BJ (cell line): ENCODE measurements around the gene RGS11. TPM values are rescaled to one million over a fixed set of nuclear protein-coding genes. Genes with fewer than 3 reads are reported as not detected.

Experiments
- CTCF ChIA-PET: fragments of 350-600 bp; formaldehyde crosslinking; extraction: SDS; loops from one replicate; lab custom pipeline; 2021; ENCODE audit warnings: antibody characterized with exemption, inconsistent platforms; lab: Yijun Ruan, JAX
- POLR2A ChIA-PET: fragments of 300-600 bp; sonication (Branson Sonifier 250); formaldehyde crosslinking; extraction: SDS; loops from one replicate; lab custom pipeline; 2021; ENCODE audit warnings: antibody characterized with exemption; lab: Charles Lee
- DNase-seq: peaks from one replicate; pipeline ENCODE4 v3.0.0-alpha.2; 2011; ENCODE audit warnings: low read depth
- H3K27me3 ChIP-seq: 2 replicates; pipeline ENCODE4 v1.6.0; 2011; ENCODE audit warnings: low read length; ENCODE audit not compliant: control insufficient read depth, insufficient read depth
- H3K36me3 ChIP-seq: 2 replicates; pipeline ENCODE4 v1.5.1; 2011; ENCODE audit warnings: low read length; ENCODE audit not compliant: control insufficient read depth, insufficient read depth
- H3K4me3 ChIP-seq: 2 replicates; pipeline ENCODE4 v1.5.1; 2011; ENCODE audit warnings: low read depth, mild to moderate bottlenecking, control low read depth, low read length
- polyA plus RNA-seq: library from polyadenylated mRNA; depleted of rRNA; stranded (reverse); fragments of >200 nt; gene quantifications from 2 replicates; pipeline ENCODE4 v1.2.3, GENCODE V29; 2011
- TF ChIP-seq, protein P1 (sequence below): IDR thresholded peaks from 2 replicates; pipeline ENCODE4 v1.5.1; 2011; ENCODE audit warnings: low read depth, mild to moderate bottlenecking, control low read depth, inconsistent platforms, low read length, moderate library complexity; ENCODE audit not compliant: insufficient read depth

The RGS11 gene
- polyA plus RNA-seq, 1 experiment: 2.2 TPM

DNA sequence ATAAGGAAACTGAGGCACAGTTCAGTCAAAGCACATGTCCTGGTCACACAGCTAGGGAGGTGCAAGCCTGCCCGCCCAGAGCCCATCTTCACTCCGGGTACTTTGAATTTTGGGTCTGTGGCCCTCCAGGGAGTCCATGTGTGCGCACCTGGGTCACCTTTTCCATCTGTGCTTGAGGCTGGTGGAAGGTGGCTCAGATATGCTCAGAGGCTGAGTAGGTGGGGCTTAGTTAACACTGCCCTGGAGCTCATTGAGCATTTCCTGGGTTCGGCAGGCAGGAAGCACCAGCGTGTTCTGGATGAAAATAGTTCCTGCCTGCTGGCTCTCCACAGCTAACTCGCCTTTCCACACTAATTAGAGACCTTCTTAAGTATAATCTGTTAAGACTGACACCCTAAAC, 21.9 kb downstream of the RGS11 start:
- DNase-seq: no peak
- ChIA-PET POLR2A (no interaction called here), CTCF (interaction anchor here (1.3 kb wide), 1 partner anchor 19 kb away, joined by 3 read pairs; no protein-coding TSS in a partner anchor)

DNA sequence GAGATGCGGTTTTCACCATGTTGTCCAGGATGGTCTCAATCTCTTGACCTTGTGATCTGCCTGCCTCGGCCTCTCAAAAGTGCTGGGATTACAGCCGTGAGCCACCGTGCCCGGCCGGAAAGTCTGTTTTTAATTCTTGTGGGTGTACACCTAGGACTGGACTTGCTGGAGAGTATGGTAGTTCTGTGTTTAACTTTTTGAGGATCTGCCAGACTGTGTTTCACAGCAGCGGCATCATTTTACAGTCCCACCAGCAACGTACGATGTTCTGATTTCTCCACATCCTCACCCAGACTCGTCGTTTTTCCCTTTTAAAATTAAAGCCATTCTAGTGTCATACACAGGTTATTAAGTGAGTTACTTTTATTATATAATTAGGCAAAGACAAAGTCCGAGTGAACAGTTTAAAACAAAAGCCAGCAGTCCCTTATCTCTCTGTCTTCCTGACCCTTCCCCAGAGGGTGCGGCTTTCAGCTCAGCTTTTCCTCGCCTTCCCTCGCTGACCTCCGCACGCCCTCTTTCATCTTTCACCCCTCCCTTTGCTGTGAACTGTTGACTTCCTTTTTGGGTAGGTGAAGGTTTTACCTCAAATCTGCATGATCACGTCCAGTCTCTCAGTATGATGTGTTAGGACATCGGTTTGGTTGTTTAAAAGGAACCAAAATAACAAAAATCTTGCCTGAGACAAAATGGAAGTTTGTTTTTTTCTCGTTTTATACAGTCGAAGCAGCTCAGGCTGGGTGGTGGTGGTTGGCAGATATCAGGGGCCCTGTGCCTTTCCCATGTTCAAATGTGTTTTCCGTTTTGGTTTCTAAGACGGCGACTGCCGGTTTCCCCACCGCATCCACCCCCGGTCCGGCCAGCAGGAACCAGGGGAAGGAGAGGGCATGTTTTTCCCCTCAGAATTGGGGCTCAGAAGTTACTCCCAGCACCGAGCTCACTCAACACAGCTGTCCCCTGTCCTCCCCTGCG, 23.1 kb downstream of the RGS11 start:
- no peak for DNase-seq
- TF ChIP-seq, protein P1, sequence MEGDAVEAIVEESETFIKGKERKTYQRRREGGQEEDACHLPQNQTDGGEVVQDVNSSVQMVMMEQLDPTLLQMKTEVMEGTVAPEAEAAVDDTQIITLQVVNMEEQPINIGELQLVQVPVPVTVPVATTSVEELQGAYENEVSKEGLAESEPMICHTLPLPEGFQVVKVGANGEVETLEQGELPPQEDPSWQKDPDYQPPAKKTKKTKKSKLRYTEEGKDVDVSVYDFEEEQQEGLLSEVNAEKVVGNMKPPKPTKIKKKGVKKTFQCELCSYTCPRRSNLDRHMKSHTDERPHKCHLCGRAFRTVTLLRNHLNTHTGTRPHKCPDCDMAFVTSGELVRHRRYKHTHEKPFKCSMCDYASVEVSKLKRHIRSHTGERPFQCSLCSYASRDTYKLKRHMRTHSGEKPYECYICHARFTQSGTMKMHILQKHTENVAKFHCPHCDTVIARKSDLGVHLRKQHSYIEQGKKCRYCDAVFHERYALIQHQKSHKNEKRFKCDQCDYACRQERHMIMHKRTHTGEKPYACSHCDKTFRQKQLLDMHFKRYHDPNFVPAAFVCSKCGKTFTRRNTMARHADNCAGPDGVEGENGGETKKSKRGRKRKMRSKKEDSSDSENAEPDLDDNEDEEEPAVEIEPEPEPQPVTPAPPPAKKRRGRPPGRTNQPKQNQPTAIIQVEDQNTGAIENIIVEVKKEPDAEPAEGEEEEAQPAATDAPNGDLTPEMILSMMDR: no peak
- ChIA-PET POLR2A (no interaction called here), CTCF (interaction anchor here (1.2 to 1.3 kb wide), 2 partner anchors 9 to 17 kb away, joined by 3 read pairs; no protein-coding TSS in a partner anchor)
- Histone ChIP-seq H3K27me3 (no peaks in the 10 kb centered on the region), H3K36me3 (peaks cover 14% of the 10 kb centered on the region), H3K4me3 (no peak overlapping the region)

More for the DNA sequence above, 21.9 kb downstream of the RGS11 start:
- H3K27me3 ChIP-seq: no peaks in the 10 kb centered on the region
- no peak overlapping the region for H3K4me3 ChIP-seq
- TF ChIP-seq, protein P1: no peak
- peaks cover 14% of the 10 kb centered on the region for H3K36me3 ChIP-seq

DNA sequence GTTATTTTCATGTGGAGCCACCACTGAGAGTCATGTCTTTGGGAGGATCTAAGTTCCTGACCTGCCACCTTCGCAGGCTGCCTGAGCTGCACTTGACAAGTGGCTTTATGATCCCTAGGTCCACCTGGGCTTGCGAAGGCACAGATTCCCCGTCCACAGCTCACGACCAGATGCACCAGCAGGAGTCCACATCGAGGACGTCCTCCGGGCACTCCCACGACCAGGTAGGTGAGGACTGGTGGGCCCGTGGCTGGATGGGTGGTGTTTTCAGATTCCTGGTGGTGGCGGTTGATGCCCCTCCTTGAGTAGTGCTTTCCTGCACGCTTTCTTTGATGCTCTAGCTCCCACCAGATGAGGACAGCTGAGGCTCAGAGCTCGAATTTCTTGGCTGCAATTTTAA, 26.3 kb downstream of the RGS11 start:
- CTCF ChIA-PET: interaction anchor here (1.0 to 1.4 kb wide), 3 partner anchors 68 to 143 kb away, joined by 3 to 5 read pairs (median 3); no protein-coding TSS in a partner anchor
- TF ChIP-seq, protein P1: no peak
- DNase-seq: no peak
- Histone ChIP-seq H3K36me3 (peaks cover 8% of the 10 kb centered on the region), H3K4me3 (no peak overlapping the region), H3K27me3 (no peaks in the 10 kb centered on the region)
- POLR2A ChIA-PET: interaction anchor here (0.5 kb wide), 1 partner anchor 10 kb away, joined by 3 read pairs; no protein-coding TSS in a partner anchor

DNA sequence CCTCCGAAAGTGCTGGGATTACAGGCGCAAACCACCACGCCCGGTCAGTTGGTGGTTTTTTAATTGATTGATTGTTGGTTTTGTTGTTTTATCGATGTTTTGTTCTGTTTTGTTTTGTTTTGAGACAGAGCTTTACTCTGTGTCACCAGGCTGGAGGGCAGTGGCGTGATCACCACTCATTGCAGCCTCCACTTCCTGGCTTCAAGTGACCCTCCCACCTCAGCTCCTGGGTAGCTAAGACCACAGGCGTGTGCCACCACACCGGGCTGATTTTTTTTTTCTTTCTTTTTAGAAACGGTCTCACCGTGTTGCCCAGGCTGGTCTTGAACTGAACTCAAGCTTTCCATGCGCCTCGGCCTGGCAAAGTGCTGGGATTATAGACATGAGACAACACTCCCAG, 28.7 kb downstream of the RGS11 start:
- no peak overlapping the region for H3K4me3 ChIP-seq
- POLR2A ChIA-PET: no interaction called here
- CTCF ChIA-PET: interaction anchor here (0.6 kb wide), 1 partner anchor 11 kb away, joined by 6 read pairs; no protein-coding TSS in a partner anchor
- no peaks in the 10 kb centered on the region for H3K27me3 ChIP-seq
- TF ChIP-seq, protein P1: no peak
- peaks cover 3% of the 10 kb centered on the region; the same call in 1 of the 2 replicates for H3K36me3 ChIP-seq
- no peak for DNase-seq

DNA sequence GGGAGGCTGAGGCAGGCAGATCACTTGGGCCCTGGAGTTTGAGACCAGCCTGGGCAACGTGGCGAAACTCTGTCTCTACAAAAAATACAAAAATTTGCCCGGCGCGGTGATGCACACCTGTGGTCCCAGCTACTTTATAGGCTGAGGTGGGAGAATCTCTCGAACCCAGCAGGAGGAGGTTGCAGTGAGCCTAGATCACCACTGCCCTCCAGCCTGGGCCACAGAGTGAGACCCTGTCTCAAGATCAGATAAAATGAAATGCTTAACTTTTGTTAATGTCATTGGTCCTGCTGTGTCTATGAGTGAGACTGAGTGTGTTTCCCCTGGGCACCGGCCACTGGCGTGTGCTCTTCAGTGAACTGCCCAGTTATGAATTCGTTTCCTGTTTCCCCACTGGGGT, 30.6 kb downstream of the RGS11 start:
- POLR2A ChIA-PET: no interaction called here
- DNase-seq: no peak
- Histone ChIP-seq H3K4me3 (no peak overlapping the region), H3K27me3 (no peaks in the 10 kb centered on the region), H3K36me3 (peaks cover 1% of the 10 kb centered on the region; the same call in 1 of the 2 replicates)
- CTCF ChIA-PET: interaction anchor here (0.7 to 1.3 kb wide), 2 partner anchors 117 to 348 kb away, joined by 3 read pairs; no protein-coding TSS in a partner anchor
- TF ChIP-seq, protein P1: no peak
